HEK293 (cell line): ENCODE measurements around the gene RBBP7.
A peak's percentile ranks its signal among the peaks of the same experiment; 100 is the strongest.
"Not testable (repeated sequence)": the region's sequence is repeated elsewhere in the genome, so short reads cannot be mapped to it uniquely, and the experiment has no call there.

Experiments
- CTCF ChIA-PET: fragments of 350-600 bp; formaldehyde crosslinking; extraction: SDS; loops from one replicate; lab custom pipeline; 2021; ENCODE audit warnings: antibody characterized with exemption; lab: Yijun Ruan, JAX
- POLR2A ChIA-PET: fragments of 300-600 bp; formaldehyde crosslinking; extraction: SDS; loops from one replicate; lab custom pipeline; 2020; ENCODE audit warnings: antibody characterized with exemption, inconsistent platforms; lab: Yijun Ruan, JAX
- H3K27ac ChIP-seq: fragments of 200-500 bp; sonication (Bioruptor generic); 2 replicates; pipeline ENCODE4 v1.5.1; 2014; ENCODE audit warnings: low read depth, low read length, control low read depth, inconsistent platforms; ENCODE audit errors: extremely low read depth
- H3K36me3 ChIP-seq, 2 experiments: fragments of 200-500 bp in 1 of 2; sonication (Bioruptor generic) in 1 of 2; 1 replicate in 1 of 2; 2 replicates in 1 of 2; pipeline ENCODE4 v1.5.1; 2014 to 2017; ENCODE audit warnings: inconsistent platforms in 2 of 2, low read length in 2 of 2; ENCODE audit not compliant: control insufficient read depth in 2 of 2, insufficient read depth in 1 of 2
- H3K4me1 ChIP-seq: fragments of 200-500 bp; sonication (Bioruptor generic); 2 replicates; pipeline ENCODE4 v1.5.1; 2014; ENCODE audit warnings: mild to moderate bottlenecking, low read length, inconsistent platforms; ENCODE audit not compliant: control insufficient read depth, insufficient read depth
- H3K4me3 ChIP-seq: 2 replicates; pipeline ENCODE4 v1.5.1; 2011; ENCODE audit warnings: low read depth, mild to moderate bottlenecking, control low read depth, low read length, moderate library complexity
- H3K9me3 ChIP-seq: fragments of 200-500 bp; sonication (Bioruptor generic); 2 replicates; pipeline ENCODE4 v1.5.1; 2014; ENCODE audit warnings: low read depth, low read length, inconsistent platforms; ENCODE audit not compliant: control insufficient read depth, insufficient read depth
- BCL11A ChIP-seq: fragments of 450-650 bp; formaldehyde crosslinking; IDR thresholded peaks from 2 replicates; pipeline ENCODE4 v1.5.1; 2016; ENCODE audit warnings: low read depth, missing biosample characterization, missing genetic modification characterization
- GLIS1 ChIP-seq: fragments of 450-650 bp; formaldehyde crosslinking; IDR thresholded peaks from 2 replicates; pipeline ENCODE4 v1.5.1; 2016; ENCODE audit warnings: missing biosample characterization, missing genetic modification characterization
- GLIS2 ChIP-seq: fragments of 450-650 bp; formaldehyde crosslinking; IDR thresholded peaks from 2 replicates; pipeline ENCODE4 v1.5.1; 2016; ENCODE audit warnings: missing biosample characterization, missing genetic modification characterization
- HIC1 ChIP-seq: fragments of 450-650 bp; formaldehyde crosslinking; IDR thresholded peaks from 2 replicates; pipeline ENCODE4 v1.5.1; 2016; ENCODE audit warnings: missing biosample characterization, missing genetic modification characterization
- INSM2 ChIP-seq: fragments of 450-650 bp; formaldehyde crosslinking; IDR thresholded peaks from 2 replicates; pipeline ENCODE4 v1.5.1; 2016; ENCODE audit warnings: missing biosample characterization, missing genetic modification characterization
- KLF8 ChIP-seq: fragments of 450-650 bp; formaldehyde crosslinking; IDR thresholded peaks from 2 replicates; pipeline ENCODE4 v1.5.1; 2016; ENCODE audit warnings: missing biosample characterization, missing genetic modification characterization
- KLF9 ChIP-seq: fragments of 450-650 bp; formaldehyde crosslinking; IDR thresholded peaks from 2 replicates; pipeline ENCODE4 v1.5.1; 2016; ENCODE audit warnings: missing biosample characterization, missing genetic modification characterization, low read depth
- PRDM1 ChIP-seq: fragments of 450-650 bp; formaldehyde crosslinking; IDR thresholded peaks from 2 replicates; pipeline ENCODE4; 2016; ENCODE audit warnings: missing biosample characterization, missing genetic modification characterization
- SP7 ChIP-seq: fragments of 450-650 bp; formaldehyde crosslinking; IDR thresholded peaks from 2 replicates; pipeline ENCODE4 v1.5.1; 2016; ENCODE audit warnings: missing biosample characterization, missing genetic modification characterization
- ZBTB17 ChIP-seq: fragments of 450-650 bp; formaldehyde crosslinking; IDR thresholded peaks from 2 replicates; pipeline ENCODE4 v1.5.1; 2016; ENCODE audit warnings: missing biosample characterization, missing genetic modification characterization
- ZNF146 ChIP-seq: fragments of 450-650 bp; formaldehyde crosslinking; IDR thresholded peaks from 2 replicates; pipeline ENCODE4 v1.5.1; 2016; ENCODE audit warnings: missing biosample characterization, missing genetic modification characterization
- ZNF223 ChIP-seq: fragments of 450-650 bp; formaldehyde crosslinking; IDR thresholded peaks from 2 replicates; pipeline ENCODE4 v1.5.1; 2016; ENCODE audit warnings: missing biosample characterization, missing genetic modification characterization
- ZNF280D ChIP-seq: fragments of 450-650 bp; formaldehyde crosslinking; IDR thresholded peaks from 2 replicates; pipeline ENCODE4 v1.5.1; 2016; ENCODE audit warnings: missing biosample characterization, missing genetic modification characterization
- ZNF623 ChIP-seq: fragments of 450-650 bp; formaldehyde crosslinking; IDR thresholded peaks from 2 replicates; pipeline ENCODE4 v1.5.1; 2016; ENCODE audit warnings: missing biosample characterization, missing genetic modification characterization
- ZNF629 ChIP-seq: fragments of 450-650 bp; formaldehyde crosslinking; IDR thresholded peaks from 2 replicates; pipeline ENCODE4 v1.5.1; 2017; ENCODE audit warnings: missing biosample characterization, missing genetic modification characterization
- ZNF639 ChIP-seq: fragments of 450-650 bp; formaldehyde crosslinking; IDR thresholded peaks from 2 replicates; pipeline ENCODE4 v1.5.1; 2016; ENCODE audit warnings: missing biosample characterization, missing genetic modification characterization
- ZNF768 ChIP-seq: fragments of 450-650 bp; formaldehyde crosslinking; IDR thresholded peaks from 2 replicates; pipeline ENCODE4 v1.5.1; 2018; ENCODE audit warnings: missing biosample characterization, mild to moderate bottlenecking, missing genetic modification characterization
- ZSCAN18 ChIP-seq: fragments of 450-650 bp; formaldehyde crosslinking; IDR thresholded peaks from 2 replicates; pipeline ENCODE4 v1.5.1; 2016; ENCODE audit warnings: missing biosample characterization, missing genetic modification characterization
- TF ChIP-seq, protein P1 (sequence below): fragments of 450-650 bp; formaldehyde crosslinking; IDR thresholded peaks from 2 replicates; pipeline ENCODE4 v1.5.1; 2016; ENCODE audit warnings: missing biosample characterization, missing genetic modification characterization
- TF ChIP-seq, protein P2 (sequence below): fragments of 450-650 bp; formaldehyde crosslinking; IDR thresholded peaks from 2 replicates; pipeline ENCODE4 v1.5.1; 2016; ENCODE audit warnings: missing biosample characterization, missing genetic modification characterization

RBBP7 gene

DNA sequence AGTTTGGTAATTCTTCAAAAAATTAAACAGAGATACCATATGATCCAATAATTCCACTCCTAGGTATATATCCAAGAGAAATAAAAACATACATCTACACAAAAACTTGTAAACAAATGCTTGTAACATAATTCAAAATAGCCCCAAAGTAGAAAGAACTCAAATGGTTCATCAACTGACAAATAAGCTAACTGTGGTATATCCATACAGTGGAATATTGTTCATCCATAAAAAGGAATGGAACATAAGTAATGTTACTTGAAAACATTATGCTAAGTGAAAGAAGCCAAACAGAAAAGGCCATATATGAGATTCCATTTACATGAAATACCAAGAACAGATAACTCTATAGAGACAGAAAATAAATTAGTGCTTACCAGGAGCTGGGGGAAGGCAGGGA is 13.4 kb downstream of the RBBP7 start:
- TF ChIP-seq ZSCAN18: no peak
- TF ChIP-seq ZNF280D (tag by site-specific recombination): no peak
- TF ChIP-seq KLF9 (tag by site-specific recombination): no peak
- no peak for TF ChIP-seq ZNF223 (tag by site-specific recombination)
- no peak for TF ChIP-seq ZNF768 (tag by site-specific recombination)
- no peak for TF ChIP-seq SP7 (tag by site-specific recombination)
- TF ChIP-seq ZNF146: peak; percentile 96

DNA sequence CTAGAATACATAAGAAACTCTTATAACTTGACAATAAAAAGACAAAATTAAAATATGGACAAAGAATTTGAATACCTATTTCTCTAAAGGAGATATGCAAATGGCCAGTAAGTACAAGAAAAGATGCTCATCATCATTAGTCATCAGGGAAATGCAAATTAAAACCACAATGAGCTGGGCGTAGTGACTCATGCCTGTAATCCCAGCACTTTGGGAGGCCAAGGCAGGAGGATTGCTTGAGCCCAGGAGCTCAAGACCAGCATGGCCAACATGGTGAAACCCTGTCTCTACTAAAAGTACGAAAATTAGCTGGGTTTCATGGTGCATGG is 14.1 kb downstream of the RBBP7 start:
- CTCF ChIA-PET: interaction anchor here (1.4 to 2.0 kb wide), 2 partner anchors 26 to 190 kb away, joined by 4 to 10 read pairs; no protein-coding TSS in a partner anchor
- POLR2A ChIA-PET: interaction anchor here (0.7 to 1.6 kb wide), 3 partner anchors 8 to 17 kb away, joined by 4 to 8 read pairs (median 4); no protein-coding TSS in a partner anchor
- H3K4me3 ChIP-seq, H3K27ac ChIP-seq, H3K4me1 ChIP-seq, H3K9me3 ChIP-seq: not testable (repeated sequence)
- H3K36me3 ChIP-seq: peaks cover 92 to 97% of the 10 kb centered on the region in 2 experiments
- TF ChIP-seq, protein P1, sequence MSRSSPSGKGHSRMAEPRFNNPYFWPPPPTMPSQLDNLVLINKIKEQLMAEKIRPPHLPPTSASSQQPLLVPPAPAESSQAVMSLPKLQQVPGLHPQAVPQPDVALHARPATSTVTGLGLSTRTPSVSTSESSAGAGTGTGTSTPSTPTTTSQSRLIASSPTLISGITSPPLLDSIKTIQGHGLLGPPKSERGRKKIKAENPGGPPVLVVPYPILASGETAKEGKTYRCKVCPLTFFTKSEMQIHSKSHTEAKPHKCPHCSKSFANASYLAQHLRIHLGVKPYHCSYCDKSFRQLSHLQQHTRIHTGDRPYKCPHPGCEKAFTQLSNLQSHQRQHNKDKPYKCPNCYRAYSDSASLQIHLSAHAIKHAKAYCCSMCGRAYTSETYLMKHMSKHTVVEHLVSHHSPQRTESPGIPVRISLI (tag by site-specific recombination): peak; percentile 83; the same call in 1 of the 2 replicates
- TF ChIP-seq, protein P2, sequence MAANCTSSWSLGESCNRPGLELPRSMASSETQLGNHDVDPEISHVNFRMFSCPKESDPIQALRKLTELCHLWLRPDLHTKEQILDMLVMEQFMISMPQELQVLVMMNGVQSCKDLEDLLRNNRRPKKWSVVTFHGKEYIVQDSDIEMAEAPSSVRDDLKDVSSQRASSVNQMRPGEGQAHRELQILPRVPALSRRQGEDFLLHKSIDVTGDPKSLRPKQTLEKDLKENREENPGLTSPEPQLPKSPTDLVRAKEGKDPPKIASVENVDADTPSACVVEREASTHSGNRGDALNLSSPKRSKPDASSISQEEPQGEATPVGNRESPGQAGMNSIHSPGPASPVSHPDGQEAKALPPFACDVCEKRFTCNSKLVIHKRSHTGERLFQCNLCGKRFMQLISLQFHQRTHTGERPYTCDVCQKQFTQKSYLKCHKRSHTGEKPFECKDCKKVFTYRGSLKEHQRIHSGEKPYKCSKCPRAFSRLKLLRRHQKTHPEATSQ (tag by site-specific recombination): 0 out of 2 replicates have a peak, but pooled peaks have one; percentile 10
- TF ChIP-seq HIC1 (tag by site-specific recombination) (peak; percentile 80), ZNF639 (tag by site-specific recombination) (peak; percentile 41; the same call in 1 of the 2 replicates), GLIS1 (peak; percentile 62), KLF8 (tag by site-specific recombination) (peak; percentile 49; the same call in 1 of the 2 replicates), BCL11A (tag by site-specific recombination) (peak; percentile 34; the same call in 1 of the 2 replicates), GLIS2 (0 out of 2 replicates have a peak, but pooled peaks have one; percentile 44), PRDM1 (tag by site-specific recombination) (peak; percentile 56; the same call in 1 of the 2 replicates), ZNF623 (peak; percentile 73), INSM2 (tag by site-specific recombination) (peak; percentile 59; the same call in 1 of the 2 replicates), ZNF629 (tag by site-specific recombination) (peak; percentile 63; the same call in 1 of the 2 replicates), ZBTB17 (tag by site-specific recombination) (peak; percentile 47; the same call in 1 of the 2 replicates), SP7 (tag by site-specific recombination) (peak; percentile 41; the same call in 1 of the 2 replicates)

More for the DNA sequence above, 13.4 kb downstream of the RBBP7 start:
- Histone ChIP-seq H3K36me3 (peaks cover 92 to 97% of the 10 kb centered on the region in 2 experiments), H3K27ac (no peak overlapping the region), H3K4me1 (no peaks in the 10 kb centered on the region), H3K9me3 (no peaks in the 10 kb centered on the region), H3K4me3 (no peak overlapping the region)
- POLR2A ChIA-PET: interaction anchor here (0.6 to 1.6 kb wide), 5 partner anchors 9 to 50 kb away, joined by 3 to 8 read pairs (median 4); no protein-coding TSS in a partner anchor
- CTCF ChIA-PET: interaction anchor here (0.9 to 2.0 kb wide), 3 partner anchors 18 to 190 kb away, joined by 4 to 10 read pairs (median 4); no protein-coding TSS in a partner anchor
